Measurements from ENCODE around the gene YBEY. TPM values are rescaled to one million over a fixed set of nuclear protein-coding genes. Genes with fewer than 3 reads are reported as not detected.

Gene YBEY
- total RNA-seq, 1 experiment from 2014 or later = 38.2 TPM

DNA sequence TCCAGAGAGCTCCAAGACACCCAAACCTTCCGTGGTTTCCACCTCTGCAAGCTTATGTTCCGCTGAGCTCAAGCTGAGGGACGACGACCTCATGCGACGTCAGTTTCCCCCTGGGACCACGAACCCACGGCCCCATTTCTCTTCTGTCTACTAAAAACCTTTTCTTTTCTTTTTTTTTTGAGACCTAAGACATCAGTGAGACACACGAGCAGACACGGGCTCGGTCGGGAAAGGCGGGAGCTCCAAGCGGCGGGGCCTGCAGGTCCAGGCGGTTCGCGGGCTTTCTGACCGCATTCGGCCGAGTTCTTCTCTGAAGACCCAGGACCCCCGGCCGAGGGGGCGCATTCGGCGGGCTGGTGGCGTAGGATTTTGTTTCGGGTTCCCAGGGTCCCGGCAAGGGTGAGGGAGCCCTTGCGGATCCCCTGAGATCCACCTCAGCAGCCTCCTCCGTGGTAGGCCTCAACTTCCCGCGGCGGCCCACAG is 37.1 kb downstream of the YBEY start:
- Histone ChIP-seq H3K9me3 (ENCODE audit: low read length) (no peaks in the 10 kb centered on the region), H3K4me2 (ENCODE audit: low read length) (peak overlapping the region; percentile 93), H2AFZ (ENCODE audit: low read length) (peak overlapping the region; percentile 54; the same call in 1 of the 2 replicates), H3K27ac (ENCODE audit: low read length) (peak overlapping the region; percentile 60), H3K4me1 (ENCODE audit: insufficient read depth, low read length) (peaks cover 28% of the 10 kb centered on the region), H3K9me2 (replicated peaks; ENCODE audit: low read length) (no peaks in the 10 kb centered on the region), H3K36me3 (ENCODE audit: low read depth, low read length) (peaks cover 12% of the 10 kb centered on the region), H3K4me3 (ENCODE audit: low read length) (peak overlapping the region; percentile 81), H4K20me1 (ENCODE audit: low read length) (peaks cover 26% of the 10 kb centered on the region), H3F3A (ENCODE audit: low read length, unreplicated experiment) (no peaks in the 10 kb centered on the region), H3K9ac (ENCODE audit: low read length) (peak overlapping the region; percentile 93), H3K27me3 (ENCODE audit: low read length) (no peaks in the 10 kb centered on the region), H3K79me2 (ENCODE audit: low read length) (peaks cover 71% of the 10 kb centered on the region)
- intact Hi-C loops (cut with micrococcal nuclease) = loop anchor here (1.0 to 10.0 kb wide), 4 partner anchors 37 to 181 kb away; partner anchors contain the start of genes LSS and YBEY
- TF ChIP-seq EZH2phosphoT487 (IDR thresholded peaks at IDR 0.05; ENCODE audit: borderline replicate concordance, low read length) (no peak), EZH2 (IDR thresholded peaks at IDR 0.05; ENCODE audit: low read length, unreplicated experiment) (no peak)
- TF ChIP-seq, protein P1, sequence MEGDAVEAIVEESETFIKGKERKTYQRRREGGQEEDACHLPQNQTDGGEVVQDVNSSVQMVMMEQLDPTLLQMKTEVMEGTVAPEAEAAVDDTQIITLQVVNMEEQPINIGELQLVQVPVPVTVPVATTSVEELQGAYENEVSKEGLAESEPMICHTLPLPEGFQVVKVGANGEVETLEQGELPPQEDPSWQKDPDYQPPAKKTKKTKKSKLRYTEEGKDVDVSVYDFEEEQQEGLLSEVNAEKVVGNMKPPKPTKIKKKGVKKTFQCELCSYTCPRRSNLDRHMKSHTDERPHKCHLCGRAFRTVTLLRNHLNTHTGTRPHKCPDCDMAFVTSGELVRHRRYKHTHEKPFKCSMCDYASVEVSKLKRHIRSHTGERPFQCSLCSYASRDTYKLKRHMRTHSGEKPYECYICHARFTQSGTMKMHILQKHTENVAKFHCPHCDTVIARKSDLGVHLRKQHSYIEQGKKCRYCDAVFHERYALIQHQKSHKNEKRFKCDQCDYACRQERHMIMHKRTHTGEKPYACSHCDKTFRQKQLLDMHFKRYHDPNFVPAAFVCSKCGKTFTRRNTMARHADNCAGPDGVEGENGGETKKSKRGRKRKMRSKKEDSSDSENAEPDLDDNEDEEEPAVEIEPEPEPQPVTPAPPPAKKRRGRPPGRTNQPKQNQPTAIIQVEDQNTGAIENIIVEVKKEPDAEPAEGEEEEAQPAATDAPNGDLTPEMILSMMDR (conservative IDR thresholded peaks at IDR 0.05; ENCODE audit: low read depth, low read length) = no peak
- DNase-seq = no peak
- TSS peak; percentile 59 for BruUV-seq (replicated peaks)
- CTCF ChIA-PET = interaction anchor here (0.7 kb wide), 1 partner anchor 180 kb away, joined by 3 read pairs; no protein-coding TSS in a partner anchor
- POLR2A ChIA-PET (ENCODE audit: unreplicated experiment) = interaction anchor here (0.5 to 0.7 kb wide), 3 partner anchors 58 to 179 kb away, joined by 4 to 10 read pairs (median 4); no protein-coding TSS in a partner anchor
- ATAC-seq = no peak

DNA sequence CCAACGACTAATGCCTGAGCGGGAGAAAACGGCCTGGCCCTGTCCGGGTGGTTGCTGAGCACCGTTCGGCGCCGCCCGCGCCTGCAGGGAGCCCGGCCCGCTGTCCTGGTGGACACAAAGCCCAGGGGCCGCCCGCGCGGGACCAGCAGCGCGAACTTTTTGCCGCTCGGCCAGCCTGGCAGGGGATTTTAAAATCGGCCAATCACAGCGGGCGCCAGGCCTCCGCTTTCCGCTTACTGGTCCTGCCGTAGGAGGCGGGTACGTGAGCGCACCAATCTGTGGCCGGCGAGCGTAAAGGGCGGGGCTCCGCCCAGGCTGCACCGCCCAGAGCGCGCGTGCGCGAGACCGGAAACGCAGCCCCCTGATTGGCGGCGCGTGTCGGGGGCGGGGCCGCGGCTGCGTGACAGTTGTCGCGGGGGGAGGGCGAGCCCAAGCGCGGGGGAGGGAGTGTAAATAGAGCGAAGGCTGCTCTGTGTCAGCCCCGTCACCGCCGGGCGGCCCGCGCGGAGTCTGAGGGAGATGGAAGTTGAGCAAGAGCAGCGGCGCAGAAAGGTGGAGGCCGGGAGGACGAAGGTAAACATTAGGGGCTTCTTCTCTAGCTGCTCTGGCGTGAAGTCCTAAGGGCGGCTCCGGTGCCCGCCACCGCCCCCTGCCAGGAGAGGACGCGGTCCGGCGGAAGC is 37.7 kb downstream of the YBEY start, which contains the start of the genes C21orf58 and PCNT:
TSS of gene C21orf58 (minus strand) at position 161 of the 680 bp plus-strand sequence. CDS start 1,132 bp downstream, outside the sequence.
TSS of gene PCNT (plus strand) at position 447 of the 680 bp plus-strand sequence. CDS start at position 520, 73 bp downstream.
- peaks cover 16% of the 10 kb centered on the region for H3K36me3 ChIP-seq (ENCODE audit: low read depth, low read length)
- ChIA-PET POLR2A (ENCODE audit: unreplicated experiment) (no interaction called here), CTCF (interaction anchor here (0.7 kb wide), 1 partner anchor 181 kb away, joined by 3 read pairs; no protein-coding TSS in a partner anchor)
- BruUV-seq (replicated peaks) = no TSS peak
- H4K20me1 ChIP-seq (ENCODE audit: low read length) = peaks cover 26% of the 10 kb centered on the region
- no peaks in the 10 kb centered on the region for H3K9me2 ChIP-seq (replicated peaks; ENCODE audit: low read length)
- intact Hi-C loops (cut with micrococcal nuclease) = loop anchor here (1.0 to 10.0 kb wide), 4 partner anchors 38 to 182 kb away; partner anchors contain the start of genes LSS and YBEY
- TF ChIP-seq EZH2 (IDR thresholded peaks at IDR 0.05; ENCODE audit: low read length, unreplicated experiment) (no peak), EZH2phosphoT487 (IDR thresholded peaks at IDR 0.05; ENCODE audit: borderline replicate concordance, low read length) (no peak)
- TF ChIP-seq, protein P1 (conservative IDR thresholded peaks at IDR 0.05; ENCODE audit: low read depth, low read length) = no peak
- H3K9me3 ChIP-seq (ENCODE audit: low read length) = no peaks in the 10 kb centered on the region
- ATAC-seq (peak; percentile 72), DNase-seq (peak; percentile 99)
- peak within 1 kb of the TSS; percentile 97 for H3K4me3 ChIP-seq (ENCODE audit: low read length)
- H2AFZ ChIP-seq (ENCODE audit: low read length) = peak within 1 kb of the TSS; percentile 87
- peaks cover 76% of the 10 kb centered on the region for H3K79me2 ChIP-seq (ENCODE audit: low read length)
- H3K27me3 ChIP-seq (ENCODE audit: low read length) = no peaks in the 10 kb centered on the region
- peak within 1 kb of the TSS; percentile 93 for H3K9ac ChIP-seq (ENCODE audit: low read length)
- peak within 1 kb of the TSS; percentile 98 for H3K27ac ChIP-seq (ENCODE audit: low read length)
- H3F3A ChIP-seq (ENCODE audit: low read length, unreplicated experiment) = no peaks in the 10 kb centered on the region
- peaks cover 28% of the 10 kb centered on the region for H3K4me1 ChIP-seq (ENCODE audit: insufficient read depth, low read length)
- peak within 1 kb of the TSS; percentile 97 for H3K4me2 ChIP-seq (ENCODE audit: low read length)

Data from PC-3 (cell line).